Measurements from ENCODE around the gene FRMD6.
"Not testable (repeated sequence)": the region's sequence is repeated elsewhere in the genome, so short reads cannot be mapped to it uniquely, and the experiment has no call there.

Gene FRMD6

GRCh38 chr14:51633298-51633697 is 18.4 kb upstream of the FRMD6 start:
- not testable (repeated sequence) for DNase-seq

GRCh38 chr14:51636109-51636508 is 15.6 kb upstream of the FRMD6 start:
- no peak for DNase-seq

- DNase-seq: no peak
These were observed 13.4 kb upstream of the FRMD6 start for GRCh38 chr14:51638071-51638944.

- DNase-seq: no peak
These were observed 11.9 kb upstream of the FRMD6 start for GRCh38 chr14:51639668-51640316.

GRCh38 chr14:51643140-51643539 is 8.6 kb upstream of the FRMD6 start:
- DNase-seq: no peak

- DNase-seq: no peak
These were observed 7.3 kb upstream of the FRMD6 start for GRCh38 chr14:51644217-51644933.

GRCh38 chr14:51648296-51648695 is 3.4 kb upstream of the FRMD6 start:
- DNase-seq: no peak

GRCh38 chr14:51650716-51651387 is 858 bp upstream of the FRMD6 start:
- peak; percentile 55 for DNase-seq

GRCh38 chr14:51652168-51653078 is 713 bp downstream of the FRMD6 start:
- DNase-seq: peak; percentile 55

- peak; percentile 26 for DNase-seq
These were observed 1.5 kb downstream of the FRMD6 start for GRCh38 chr14:51653079-51653774.

GRCh38 chr14:51653775-51654532 is 2.2 kb downstream of the FRMD6 start:
- DNase-seq: no peak

- no peak for DNase-seq
These were observed 2.8 kb downstream of the FRMD6 start for GRCh38 chr14:51654533-51654845.

- no peak for DNase-seq
These were observed 6.1 kb downstream of the FRMD6 start for GRCh38 chr14:51657762-51658161.

- no peak for DNase-seq
These were observed 6.9 kb downstream of the FRMD6 start for GRCh38 chr14:51658441-51659173.

GRCh38 chr14:51660741-51661140 is 9.0 kb downstream of the FRMD6 start:
- no peak for DNase-seq

GRCh38 chr14:51661504-51661903 is 9.8 kb downstream of the FRMD6 start:
- no peak for DNase-seq

- no peak for DNase-seq
These were observed 12.1 kb downstream of the FRMD6 start for GRCh38 chr14:51663783-51664326.

- no peak for DNase-seq
These were observed 14.4 kb downstream of the FRMD6 start for GRCh38 chr14:51666070-51666469.

- DNase-seq: no peak
These were observed 15.1 kb downstream of the FRMD6 start for GRCh38 chr14:51666826-51667225.

- DNase-seq: no peak
These were observed 17.2 kb downstream of the FRMD6 start for GRCh38 chr14:51668870-51669269.

Measured in DMS53 (cell line).